CD8-positive, alpha-beta memory T cell (primary cell): ENCODE results near the gene KLHL3. TPM values are rescaled to one million over a fixed set of nuclear protein-coding genes. Genes with fewer than 3 reads are reported as not detected.

Experiments
- CTCF ChIA-PET: fragments of 350-600 bp; sonication (Branson Sonifier 250); formaldehyde crosslinking; loops from one replicate; lab custom pipeline; 2021; ENCODE audit warnings: antibody characterized with exemption; lab: Charles Lee
- POLR2A ChIA-PET: fragments of 350-600 bp; sonication (Branson Sonifier 250); formaldehyde crosslinking; loops from one replicate; lab custom pipeline; 2021; ENCODE audit warnings: antibody characterized with exemption; lab: Charles Lee
- DNase-seq, 5 donors: peaks; one replicate each; pipeline versions ENCODE4 v3.0.0 to v3.0.0-alpha.2; 2020 to 2022; ENCODE audit warnings: mixed read lengths in 1 of 5
- H3K27ac ChIP-seq: one replicate; pipeline ENCODE4 v1.7.0; 2013; ENCODE audit warnings: low read depth, mild to moderate bottlenecking, low read length, moderate library complexity
- H3K27me3 ChIP-seq: 2 replicates; pipeline ENCODE4 v1.7.0; 2013; ENCODE audit warnings: low read length, mild to moderate bottlenecking; ENCODE audit not compliant: insufficient read depth, poor library complexity, severe bottlenecking
- H3K36me3 ChIP-seq: 2 replicates; pipeline ENCODE4 v1.7.0; 2013; ENCODE audit warnings: mild to moderate bottlenecking, low read length, moderate library complexity; ENCODE audit not compliant: insufficient read depth
- H3K4me1 ChIP-seq: 2 replicates; pipeline ENCODE4 v1.7.0; 2013; ENCODE audit warnings: mild to moderate bottlenecking, low read length, moderate library complexity; ENCODE audit not compliant: insufficient read depth
- H3K4me3 ChIP-seq: 2 replicates; pipeline ENCODE4 v1.7.0; 2013; ENCODE audit warnings: mild to moderate bottlenecking, low read length
- H3K9me3 ChIP-seq: 2 replicates; pipeline ENCODE4 v1.7.0; 2013; ENCODE audit warnings: mild to moderate bottlenecking, low read length
- H3K27ac Mint-ChIP-seq, 8 donors: one replicate each; pipeline ENCODE4 v1.8.0; 2020 to 2021; ENCODE audit warnings: mixed read lengths in 8 of 8, mild to moderate bottlenecking in 6 of 8, inconsistent platforms in 3 of 8, moderate library complexity in 3 of 8
- H3K27me3 Mint-ChIP-seq, 2 donors: one replicate each; pipeline ENCODE4 v1.8.0; 2020 to 2021; ENCODE audit warnings: mixed read lengths in 2 of 2, mild to moderate bottlenecking in 1 of 2, moderate library complexity in 1 of 2
- H3K36me3 Mint-ChIP-seq, 3 donors: one replicate each; pipeline ENCODE4 v1.8.0; 2020 to 2021; ENCODE audit warnings: mixed read lengths in 3 of 3, inconsistent platforms in 1 of 3, mild to moderate bottlenecking in 1 of 3
- H3K4me1 Mint-ChIP-seq, 3 donors: one replicate each; pipeline ENCODE4 v1.8.0; 2020 to 2021; ENCODE audit warnings: mixed read lengths in 3 of 3, inconsistent platforms in 1 of 3, mild to moderate bottlenecking in 1 of 3
- H3K4me3 Mint-ChIP-seq, 7 donors: one replicate each; pipeline ENCODE4 v1.8.0; 2020 to 2021; ENCODE audit warnings: mixed read lengths in 7 of 7, mild to moderate bottlenecking in 6 of 7, moderate library complexity in 4 of 7, inconsistent platforms in 2 of 7
- H3K9me3 Mint-ChIP-seq, 5 donors: one replicate each; pipeline ENCODE4 v1.8.0; 2020 to 2022; ENCODE audit warnings: mixed read lengths in 5 of 5, mild to moderate bottlenecking in 3 of 5, moderate library complexity in 2 of 5, inconsistent platforms in 1 of 5
- polyA plus RNA-seq: library from polyadenylated mRNA; unstranded; fragments of 300-500 nt; fragmentation: Illumina TruSeq; gene quantifications from one replicate; pipeline ENCODE4 v1.2.3, GENCODE V29; 2021
- total RNA-seq, 2 experiments: library from RNA; stranded (reverse); gene quantifications; one replicate each; pipeline ENCODE4 v1.2.3, GENCODE V29; 2021

Gene KLHL3
- total and polyA plus RNA-seq, 3 experiments from 2014 or later, result 2.7 to 3.4 (median 3.3) TPM

- DNase-seq, result no peak
- Mint-ChIP-seq H3K27ac (no peak overlapping the region), H3K27me3 (no peaks in the 10 kb centered on the region), H3K9me3 (no peaks in the 10 kb centered on the region), H3K4me3 (no peak overlapping the region), H3K36me3 (peaks cover 3 to 57% (median 9%) of the 10 kb centered on the region in 3 donors), H3K4me1 (no peaks in the 10 kb centered on the region)
- CTCF ChIA-PET, result no interaction called here
- no peak overlapping the region for H3K27ac ChIP-seq
- no peak overlapping the region for H3K4me3 ChIP-seq
- H3K9me3 ChIP-seq, result no peaks in the 10 kb centered on the region
- H3K4me1 ChIP-seq, result no peaks in the 10 kb centered on the region
- peaks cover 12% of the 10 kb centered on the region for H3K36me3 ChIP-seq
- POLR2A ChIA-PET, result no interaction called here
- no peaks in the 10 kb centered on the region for H3K27me3 ChIP-seq
Measured at GRCh38 chr5:137621861-137622823, 113.7 kb downstream of the KLHL3 start.

DNA sequence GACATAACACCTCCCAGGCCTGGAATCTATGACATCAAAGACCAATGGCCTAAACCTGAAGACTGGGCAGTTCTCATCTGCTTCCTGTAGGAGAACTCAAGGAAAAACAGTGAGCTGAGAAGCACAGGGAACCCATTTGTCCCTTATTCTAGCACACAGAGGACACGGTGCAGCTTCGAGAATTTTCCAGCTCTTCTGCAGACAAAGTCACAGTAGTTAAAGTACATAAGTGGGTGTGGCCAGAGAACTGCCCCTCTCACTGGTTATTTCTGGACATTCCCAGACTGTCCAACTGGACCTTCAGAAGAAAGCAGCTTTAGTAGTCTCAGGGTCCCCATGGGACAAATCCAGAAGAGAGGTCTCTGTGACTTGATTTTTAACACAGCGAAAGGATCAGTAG, 114.6 kb downstream of the KLHL3 start:
- ChIA-PET POLR2A (no interaction called here), CTCF (interaction anchor here (1.1 to 1.4 kb wide), 2 partner anchors 8 to 39 kb away, joined by 4 read pairs; no protein-coding TSS in a partner anchor)
- Mint-ChIP-seq H3K9me3 (no peaks in the 10 kb centered on the region), H3K4me3 (no peak overlapping the region), H3K27me3 (no peaks in the 10 kb centered on the region), H3K27ac (no peak overlapping the region), H3K4me1 (no peaks in the 10 kb centered on the region), H3K36me3 (peaks cover 3 to 55% (median 9%) of the 10 kb centered on the region in 3 donors)
- DNase-seq, result no peak
- H3K27me3 ChIP-seq, result no peaks in the 10 kb centered on the region
- no peak overlapping the region for H3K4me3 ChIP-seq
- H3K27ac ChIP-seq, result no peak overlapping the region
- peaks cover 12% of the 10 kb centered on the region for H3K36me3 ChIP-seq
- H3K9me3 ChIP-seq, result no peaks in the 10 kb centered on the region
- H3K4me1 ChIP-seq, result no peaks in the 10 kb centered on the region

DNA sequence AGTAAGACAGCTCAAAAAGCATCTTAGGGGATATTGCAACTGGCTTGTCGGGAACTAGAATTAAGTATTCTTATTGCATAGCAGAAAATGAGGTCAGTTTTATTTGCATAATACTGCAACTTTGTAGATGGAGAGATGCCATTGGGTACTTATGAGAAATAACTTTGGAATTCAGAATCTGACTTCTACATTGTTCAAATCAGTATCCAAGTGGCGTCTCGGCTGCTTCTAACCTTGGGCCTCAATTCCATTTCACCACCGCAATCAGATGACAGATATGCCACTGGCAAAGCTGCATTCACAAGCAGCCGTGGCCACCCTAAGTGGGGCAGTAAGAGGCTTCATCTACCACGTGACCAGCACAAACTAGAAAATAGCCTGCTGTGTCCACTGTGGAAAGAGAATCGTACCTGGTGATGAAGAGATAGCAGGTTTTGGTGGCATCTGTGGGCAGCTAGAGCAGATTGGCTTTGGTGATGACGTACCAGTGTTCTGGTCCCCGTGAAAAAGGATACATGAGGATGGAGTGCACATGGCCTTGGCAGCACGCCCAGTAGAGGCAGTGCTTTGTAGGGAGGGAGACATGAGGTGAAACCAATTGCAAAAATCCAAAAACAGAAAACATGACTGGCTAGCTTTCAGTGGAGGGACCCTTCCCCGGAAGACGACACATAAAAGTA, 116.6 kb downstream of the KLHL3 start:
- H3K36me3 Mint-ChIP-seq, result peaks cover 0 to 38% (median 6%) of the 10 kb centered on the region in 3 donors
- Histone ChIP-seq H3K4me1 (no peaks in the 10 kb centered on the region), H3K36me3 (no peaks in the 10 kb centered on the region), H3K27me3 (no peaks in the 10 kb centered on the region), H3K4me3 (no peak overlapping the region), H3K9me3 (no peaks in the 10 kb centered on the region), H3K27ac (no peak overlapping the region)
- DNase-seq, result no peak
- peaks cover 0 to under 1% of the 10 kb centered on the region in 2 donors for H3K27me3 Mint-ChIP-seq
- CTCF ChIA-PET, result interaction anchor here (1.3 kb wide), 1 partner anchor 10 kb away, joined by 5 read pairs; no protein-coding TSS in a partner anchor
- no peaks in the 10 kb centered on the region for H3K9me3 Mint-ChIP-seq
- POLR2A ChIA-PET, result no interaction called here
- H3K4me3 Mint-ChIP-seq, result no peak overlapping the region
- H3K27ac Mint-ChIP-seq, result no peak overlapping the region
- no peaks in the 10 kb centered on the region for H3K4me1 Mint-ChIP-seq

- Histone ChIP-seq H3K4me1 (no peaks in the 10 kb centered on the region), H3K9me3 (no peaks in the 10 kb centered on the region), H3K36me3 (no peaks in the 10 kb centered on the region), H3K27ac (no peak overlapping the region), H3K4me3 (no peak overlapping the region), H3K27me3 (no peaks in the 10 kb centered on the region)
- Mint-ChIP-seq H3K36me3 (peaks cover 0 to 33% (median 6%) of the 10 kb centered on the region in 3 donors), H3K27me3 (peaks cover 0 to 1% of the 10 kb centered on the region in 2 donors), H3K4me1 (no peaks in the 10 kb centered on the region), H3K9me3 (no peaks in the 10 kb centered on the region), H3K4me3 (no peak overlapping the region), H3K27ac (no peak overlapping the region)
- no peak for DNase-seq
- ChIA-PET CTCF (interaction anchor here (1.3 kb wide), 1 partner anchor 11 kb away, joined by 5 read pairs; no protein-coding TSS in a partner anchor), POLR2A (no interaction called here)
Measured at GRCh38 chr5:137618476-137618875, 117.4 kb downstream of the KLHL3 start.

GRCh38 chr5:137617528-137618205, 118.2 kb downstream of the KLHL3 start:
- Mint-ChIP-seq H3K4me1 (no peaks in the 10 kb centered on the region), H3K27ac (no peak overlapping the region), H3K27me3 (peaks cover 0 to 1% of the 10 kb centered on the region in 2 donors), H3K36me3 (peaks cover 0 to 31% (median 6%) of the 10 kb centered on the region in 3 donors), H3K9me3 (no peaks in the 10 kb centered on the region), H3K4me3 (no peak overlapping the region)
- H3K4me3 ChIP-seq, result no peak overlapping the region
- no peak overlapping the region for H3K27ac ChIP-seq
- no peaks in the 10 kb centered on the region for H3K4me1 ChIP-seq
- H3K36me3 ChIP-seq, result no peaks in the 10 kb centered on the region
- POLR2A ChIA-PET, result no interaction called here
- H3K27me3 ChIP-seq, result no peaks in the 10 kb centered on the region
- CTCF ChIA-PET, result interaction anchor here (1.2 to 1.4 kb wide), 2 partner anchors 12 to 42 kb away, joined by 5 to 6 read pairs; no protein-coding TSS in a partner anchor
- DNase-seq, result no peak
- no peaks in the 10 kb centered on the region for H3K9me3 ChIP-seq

DNA sequence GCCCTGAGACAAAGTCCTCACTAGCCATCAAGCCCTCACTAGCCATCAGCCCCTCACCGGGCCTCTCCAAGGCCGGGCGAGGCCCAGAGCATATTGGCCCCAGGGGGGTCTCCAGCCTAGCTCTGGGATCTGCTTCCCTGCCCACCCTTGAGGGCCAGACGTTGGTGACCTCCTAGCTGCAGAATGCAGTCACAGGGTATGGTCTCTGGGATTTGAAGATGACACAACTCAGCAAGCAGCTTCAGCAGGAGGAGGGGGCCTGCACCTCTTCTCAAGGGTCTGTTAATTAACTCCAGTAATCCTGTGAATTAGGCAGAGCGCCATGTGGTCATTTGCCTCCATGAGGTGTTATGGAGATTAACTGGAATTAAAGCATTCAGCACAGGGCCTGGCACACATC, 119.8 kb downstream of the KLHL3 start:
- no peak overlapping the region for H3K4me3 ChIP-seq
- H3K27ac Mint-ChIP-seq, result no peak overlapping the region
- H3K36me3 ChIP-seq, result no peaks in the 10 kb centered on the region
- H3K9me3 Mint-ChIP-seq, result no peaks in the 10 kb centered on the region
- DNase-seq, result no peak
- no peaks in the 10 kb centered on the region for H3K4me1 ChIP-seq
- H3K36me3 Mint-ChIP-seq, result peaks cover 0 to 16% (median 2%) of the 10 kb centered on the region in 3 donors
- CTCF ChIA-PET, result interaction anchor here (1.2 kb wide), 1 partner anchor 13 kb away, joined by 6 read pairs; no protein-coding TSS in a partner anchor
- H3K27me3 ChIP-seq, result no peaks in the 10 kb centered on the region
- H3K27ac ChIP-seq, result no peak overlapping the region
- no peaks in the 10 kb centered on the region for H3K9me3 ChIP-seq
- H3K4me3 Mint-ChIP-seq, result no peak overlapping the region
- POLR2A ChIA-PET, result no interaction called here
- H3K27me3 Mint-ChIP-seq, result peaks cover under 1 to 2% of the 10 kb centered on the region in 2 donors
- H3K4me1 Mint-ChIP-seq, result no peaks in the 10 kb centered on the region

DNA sequence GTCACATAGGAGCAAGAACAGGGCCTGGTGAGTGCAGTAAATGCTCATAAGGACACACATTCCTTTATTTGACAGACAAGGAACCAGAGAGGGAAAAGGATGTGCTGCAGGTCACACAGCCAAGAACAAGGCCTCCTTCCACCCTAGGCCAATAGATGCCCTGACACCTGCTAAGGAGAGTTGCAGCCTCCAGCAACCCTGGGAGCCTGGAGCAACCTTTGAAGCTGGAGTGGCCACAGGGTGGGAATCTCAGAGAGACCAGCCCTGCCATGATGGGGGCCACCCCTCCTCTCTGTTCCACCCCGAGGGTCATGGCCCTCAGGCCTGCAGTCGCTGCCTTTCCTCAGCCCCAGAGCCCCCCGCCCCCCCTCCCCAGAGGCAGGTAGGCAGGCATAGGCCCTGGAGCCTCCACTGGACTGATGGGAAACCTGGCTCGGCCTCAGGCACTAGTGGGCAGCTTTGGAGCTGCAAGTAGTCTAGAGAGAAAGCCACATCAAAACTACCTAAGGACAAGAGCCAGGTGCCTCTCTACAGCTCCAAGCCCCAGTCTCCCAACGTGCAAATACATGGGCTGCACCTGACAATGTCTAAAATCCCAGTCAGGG, 120.6 kb downstream of the KLHL3 start:
- no peaks in the 10 kb centered on the region for H3K9me3 ChIP-seq
- Mint-ChIP-seq H3K36me3 (peaks cover 0 to 10% (median 2%) of the 10 kb centered on the region in 3 donors), H3K9me3 (no peaks in the 10 kb centered on the region), H3K4me1 (no peaks in the 10 kb centered on the region), H3K27me3 (peaks cover 5 to 6% of the 10 kb centered on the region in 2 donors), H3K27ac (no peak overlapping the region), H3K4me3 (no peak overlapping the region)
- no peaks in the 10 kb centered on the region for H3K4me1 ChIP-seq
- H3K4me3 ChIP-seq, result no peak overlapping the region
- H3K36me3 ChIP-seq, result no peaks in the 10 kb centered on the region
- POLR2A ChIA-PET, result no interaction called here
- H3K27ac ChIP-seq, result no peak overlapping the region
- DNase-seq, result no peak
- CTCF ChIA-PET, result no interaction called here
- no peaks in the 10 kb centered on the region for H3K27me3 ChIP-seq
